GM18505 (cell line): ENCODE measurements around the gene LRFN3.
"Not testable (repeated sequence)": the region's sequence is repeated elsewhere in the genome, so short reads cannot be mapped to it uniquely, and the experiment has no call there.

Source experiments
- ATAC-seq: cut with Tn5 transposase; IDR thresholded peaks from one replicate; pipeline ENCODE4 v1.9.1; 2021; ENCODE audit not compliant: unreplicated experiment
- POLR2A ChIP-seq: IDR thresholded peaks from 4 replicates; pipeline ENCODE4 v1.6.1; 2011; ENCODE audit warnings: borderline replicate concordance; ENCODE audit not compliant: insufficient read depth, insufficient read length; ENCODE audit errors: extremely low read depth

The LRFN3 gene, protein sequence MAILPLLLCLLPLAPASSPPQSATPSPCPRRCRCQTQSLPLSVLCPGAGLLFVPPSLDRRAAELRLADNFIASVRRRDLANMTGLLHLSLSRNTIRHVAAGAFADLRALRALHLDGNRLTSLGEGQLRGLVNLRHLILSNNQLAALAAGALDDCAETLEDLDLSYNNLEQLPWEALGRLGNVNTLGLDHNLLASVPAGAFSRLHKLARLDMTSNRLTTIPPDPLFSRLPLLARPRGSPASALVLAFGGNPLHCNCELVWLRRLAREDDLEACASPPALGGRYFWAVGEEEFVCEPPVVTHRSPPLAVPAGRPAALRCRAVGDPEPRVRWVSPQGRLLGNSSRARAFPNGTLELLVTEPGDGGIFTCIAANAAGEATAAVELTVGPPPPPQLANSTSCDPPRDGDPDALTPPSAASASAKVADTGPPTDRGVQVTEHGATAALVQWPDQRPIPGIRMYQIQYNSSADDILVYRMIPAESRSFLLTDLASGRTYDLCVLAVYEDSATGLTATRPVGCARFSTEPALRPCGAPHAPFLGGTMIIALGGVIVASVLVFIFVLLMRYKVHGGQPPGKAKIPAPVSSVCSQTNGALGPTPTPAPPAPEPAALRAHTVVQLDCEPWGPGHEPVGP

GRCh38 chr19:35935911-35936737 is at the start of gene LRFN3:
LRFN3 (plus strand) TSS chr19:35936374; CDS start chr19:35939426, 3,052 bp downstream.
- ATAC-seq = no peak

DNA sequence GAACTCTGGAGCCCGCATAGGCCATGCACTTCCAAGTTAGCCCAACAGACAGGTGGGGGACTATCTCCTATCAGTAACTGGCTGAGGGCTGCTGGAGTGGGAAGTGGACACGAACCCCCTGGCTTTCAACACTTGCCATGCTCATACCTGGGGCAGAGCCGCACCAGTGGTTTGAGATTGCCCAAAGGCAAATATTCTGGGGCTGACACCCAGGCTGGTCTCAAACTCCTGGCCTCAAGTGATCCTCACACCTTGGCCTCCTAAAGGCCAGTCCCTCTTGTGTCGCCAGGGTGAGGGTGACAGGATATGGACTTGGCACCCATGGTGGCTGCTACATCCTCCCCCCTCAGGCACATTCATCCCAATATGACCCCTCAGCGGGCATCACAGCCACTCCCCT is 49.0 kb upstream of the LRFN3 start:
- no peak for TF ChIP-seq POLR2A
- ATAC-seq = no peak

More at GRCh38 chr19:35935911-35936737, at the start of gene LRFN3:
- TF ChIP-seq POLR2A = no peak

DNA sequence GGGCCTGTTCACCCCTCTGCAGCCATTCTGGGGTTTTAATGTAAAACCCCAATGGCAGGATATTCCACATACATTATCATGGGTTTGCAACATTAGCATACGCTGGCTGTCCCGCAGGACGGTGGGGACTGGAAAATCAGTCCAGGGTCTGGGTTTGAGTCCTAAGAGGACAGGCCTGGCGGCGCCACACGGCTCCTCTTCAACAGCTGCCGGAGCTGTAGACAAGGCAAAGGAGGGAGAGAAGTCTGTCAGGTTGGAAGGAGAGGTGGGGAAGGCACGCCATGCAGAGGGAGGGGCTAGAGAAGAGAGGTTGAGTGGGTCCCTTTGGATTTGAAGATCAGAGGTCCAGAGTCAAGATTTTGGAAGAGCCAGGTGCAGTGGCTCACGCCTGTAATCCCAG is 47.8 kb upstream of the LRFN3 start:
- ATAC-seq = no peak
- TF ChIP-seq POLR2A = no peak

GRCh38 chr19:35889370-35890112 is 46.6 kb upstream of the LRFN3 start:
- no peak for TF ChIP-seq POLR2A
- no peak for ATAC-seq

GRCh38 chr19:35890113-35890650 is 46.0 kb upstream of the LRFN3 start:
- no peak for ATAC-seq
- TF ChIP-seq POLR2A = peak; percentile 25

- ATAC-seq = not testable (repeated sequence)
These were observed 44.4 kb upstream of the LRFN3 start for GRCh38 chr19:35891819-35892218.

DNA sequence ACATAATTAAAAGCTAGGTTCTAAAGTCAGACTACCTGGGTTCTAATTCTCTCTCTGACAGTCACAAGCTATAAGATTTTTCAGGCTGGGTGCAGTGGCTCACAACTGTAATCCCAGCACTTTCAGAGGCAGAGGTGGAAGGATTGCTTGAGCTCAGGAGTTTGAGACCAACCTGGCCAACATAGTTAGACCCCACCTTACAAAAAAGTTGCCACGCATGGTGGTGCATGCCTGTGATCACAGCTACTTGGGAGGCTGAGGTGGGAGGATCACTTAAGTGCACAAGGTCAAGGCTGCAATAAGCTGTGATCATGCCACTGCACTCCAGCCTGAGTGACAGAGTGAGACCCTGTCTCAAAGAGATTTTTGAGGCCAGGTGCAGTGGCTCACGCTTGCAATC is 41.8 kb upstream of the LRFN3 start:
- no peak for TF ChIP-seq POLR2A
- ATAC-seq = no peak

GRCh38 chr19:35895911-35896642 is 40.1 kb upstream of the LRFN3 start:
- no peak for ATAC-seq
- TF ChIP-seq POLR2A = no peak

- ATAC-seq = no peak
- no peak for TF ChIP-seq POLR2A
These were observed 39.5 kb upstream of the LRFN3 start for GRCh38 chr19:35896643-35897040.

DNA sequence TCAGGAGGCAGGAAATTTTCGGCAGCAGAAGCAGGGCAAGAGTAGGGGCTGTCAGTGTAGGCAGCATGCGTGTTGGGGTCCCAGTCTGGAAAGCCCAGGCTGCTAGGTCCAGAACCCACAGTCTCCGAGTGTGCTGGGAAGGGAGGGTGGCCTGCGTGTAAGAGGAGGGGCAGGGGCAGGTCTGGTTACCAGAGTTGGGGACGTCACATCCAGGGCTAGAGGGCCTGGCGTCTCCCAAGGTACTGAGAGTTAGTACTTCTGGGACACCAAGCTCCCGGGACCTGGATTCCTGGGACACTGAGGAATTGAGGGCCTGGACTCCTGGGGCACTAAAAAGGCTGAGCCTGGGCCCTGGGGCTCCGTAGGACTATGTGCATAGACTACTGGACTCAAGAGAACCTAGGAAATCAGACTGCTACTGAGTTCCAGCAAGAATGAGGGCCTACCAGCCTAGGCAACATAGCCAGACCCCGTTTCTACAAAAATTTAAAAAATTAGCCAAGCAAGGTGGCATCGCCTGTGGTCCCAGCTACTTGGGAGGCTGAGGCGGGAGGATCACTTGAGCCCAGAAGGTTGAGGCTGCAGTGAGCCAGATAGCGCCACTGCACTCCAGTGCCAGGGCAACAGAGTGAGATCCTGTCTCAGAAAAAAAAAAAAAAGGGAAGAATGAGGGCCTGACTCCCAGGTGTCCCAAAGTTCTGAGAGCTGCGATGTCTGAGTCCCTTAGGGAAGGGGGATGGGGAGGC is 38.3 kb upstream of the LRFN3 start:
- no peak for ATAC-seq
- no peak for TF ChIP-seq POLR2A

DNA sequence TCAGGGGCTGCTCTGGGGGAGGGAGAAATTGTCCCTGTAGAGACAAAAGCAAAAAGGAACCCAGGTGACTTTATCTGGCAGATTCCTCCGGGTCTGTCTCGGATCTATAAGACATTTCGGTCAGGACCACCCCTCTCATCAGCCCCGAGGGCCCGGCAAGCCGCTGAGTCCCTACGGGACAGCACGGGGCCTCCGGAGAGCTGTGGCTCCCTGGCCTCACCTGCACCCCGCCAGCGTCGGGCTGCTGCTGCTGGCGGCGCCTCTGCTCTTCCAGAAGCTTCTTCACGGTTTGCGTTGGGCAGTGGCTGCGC is 37.7 kb upstream of the LRFN3 start:
- TF ChIP-seq POLR2A = no peak
- no peak for ATAC-seq
